PC-9 (cell line): Measurements from ENCODE around the gene OPA1. TPM values are rescaled to one million over a fixed set of nuclear protein-coding genes. Genes with fewer than 3 reads are reported as not detected.

ENCODE experiments used
- BruUV-seq: library from RNA; stranded (reverse); fragments of 400-500 nt; replicated peaks from 2 replicates; lab custom pipeline; 2021; lab: Mats Ljungman, UMichigan
- CTCF ChIA-PET: fragments of 300-600 bp; sonication (Branson Sonifier 250); formaldehyde crosslinking; loops from one replicate; lab custom pipeline; 2022; ENCODE audit warnings: antibody characterized with exemption; lab: Charles Lee
- POLR2A ChIA-PET: fragments of 300-600 bp; sonication (Branson Sonifier 250); formaldehyde crosslinking; loops from one replicate; lab custom pipeline; 2022; ENCODE audit warnings: antibody characterized with exemption; ENCODE audit not compliant: unreplicated experiment; lab: Charles Lee
- DNase-seq, 2 experiments: peaks; one replicate each; pipeline versions ENCODE4 v3.0.0 to v3.0.0-alpha.2; 2015 to 2022; ENCODE audit warnings: mixed read lengths in 1 of 2
- H2AFZ ChIP-seq: fragments of 200-600 bp; sonication (generic); 2 replicates; pipeline ENCODE4 v1.8.1; 2017; ENCODE audit warnings: antibody characterized with exemption
- H3F3A ChIP-seq: fragments of 200-600 bp; sonication (generic); 2 replicates; pipeline ENCODE4 v1.8.1; 2017; ENCODE audit warnings: antibody characterized with exemption, mild to moderate bottlenecking, low read depth; ENCODE audit not compliant: insufficient read depth
- H3K27ac ChIP-seq: fragments of 200-600 bp; sonication (generic); 2 replicates; pipeline ENCODE4 v1.6.1; 2016; ENCODE audit warnings: mixed run types
- H3K27me3 ChIP-seq: fragments of 200-600 bp; sonication (generic); 2 replicates; pipeline ENCODE4 v1.6.1; 2016; ENCODE audit warnings: low read depth, mixed run types; ENCODE audit not compliant: insufficient read depth
- H3K36me3 ChIP-seq: fragments of 200-600 bp; sonication (generic); 2 replicates; pipeline ENCODE4 v1.6.1; 2016; ENCODE audit warnings: low read depth, mixed run types
- H3K4me1 ChIP-seq: fragments of 200-600 bp; sonication (generic); replicated peaks from 2 replicates; pipeline ENCODE4 v1.6.1; 2016; ENCODE audit warnings: mixed run types; ENCODE audit not compliant: insufficient read depth
- H3K4me2 ChIP-seq: fragments of 200-600 bp; sonication (generic); 2 replicates; pipeline ENCODE4 v1.6.1; 2017; ENCODE audit warnings: mixed run types
- H3K4me3 ChIP-seq: fragments of 200-600 bp; sonication (generic); 2 replicates; pipeline ENCODE4 v1.6.1; 2016; ENCODE audit warnings: mixed run types
- H3K79me2 ChIP-seq: fragments of 200-600 bp; sonication (generic); 2 replicates; pipeline ENCODE4 v1.6.1; 2017; ENCODE audit warnings: low read depth, mixed run types
- H3K9me2 ChIP-seq: fragments of 200-600 bp; sonication (generic); 2 replicates; pipeline ENCODE4 v1.8.1; 2017; ENCODE audit warnings: mild to moderate bottlenecking; ENCODE audit not compliant: insufficient read depth
- H3K9me3 ChIP-seq: fragments of 200-600 bp; sonication (generic); 2 replicates; pipeline ENCODE4 v1.8.1; 2016; ENCODE audit warnings: low read depth; ENCODE audit not compliant: insufficient read depth
- H4K20me1 ChIP-seq: fragments of 200-600 bp; sonication (generic); 2 replicates; pipeline ENCODE4 v1.8.1; 2017; ENCODE audit not compliant: insufficient read depth
- EZH2 ChIP-seq: fragments of 200-600 bp; sonication (generic); IDR thresholded peaks from 2 replicates; pipeline ENCODE4 v1.8.0; 2017; ENCODE audit warnings: antibody characterized with exemption, low read depth
- intact Hi-C: fragments of 100-400 bp; cut with micrococcal nuclease; formaldehyde crosslinking; loops from one replicate; pipeline ENCODE4 v1.10.0; 2022; ENCODE audit not compliant: unreplicated experiment
- total RNA-seq: library from RNA; stranded (reverse); gene quantifications from 2 replicates; pipeline ENCODE4 v1.2.3, GENCODE V29; 2021
- TF ChIP-seq, protein P1 (sequence below): fragments of 200-600 bp; sonication (generic); conservative IDR thresholded peaks from 2 replicates; pipeline ENCODE4 v1.6.1; 2017; ENCODE audit warnings: mixed run types, antibody characterized with exemption, mild to moderate bottlenecking, moderate library complexity

Gene OPA1
- total RNA-seq, 1 experiment from 2014 or later: 120 TPM

- intact Hi-C loops: no loop called here
- ChIA-PET POLR2A (no interaction called here), CTCF (interaction anchor here (0.7 kb wide), 1 partner anchor 8 kb away, joined by 3 read pairs; no protein-coding TSS in a partner anchor)
- H3K9me3 ChIP-seq: no peaks in the 10 kb centered on the region
- no TSS peak for BruUV-seq
- no peak for DNase-seq
- no peak overlapping the region for H3K4me2 ChIP-seq
- no peaks in the 10 kb centered on the region for H3K36me3 ChIP-seq
- H3K4me1 ChIP-seq: peaks cover 23% of the 10 kb centered on the region
- H4K20me1 ChIP-seq: 0 out of 2 replicates have a peak, but pooled peaks cover 2% of the 10 kb centered on the region
- no peaks in the 10 kb centered on the region for H3K9me2 ChIP-seq
- H3K79me2 ChIP-seq: peaks cover 11% of the 10 kb centered on the region
- no peaks in the 10 kb centered on the region for H3K27me3 ChIP-seq
- no peak for TF ChIP-seq EZH2
- TF ChIP-seq, protein P1, sequence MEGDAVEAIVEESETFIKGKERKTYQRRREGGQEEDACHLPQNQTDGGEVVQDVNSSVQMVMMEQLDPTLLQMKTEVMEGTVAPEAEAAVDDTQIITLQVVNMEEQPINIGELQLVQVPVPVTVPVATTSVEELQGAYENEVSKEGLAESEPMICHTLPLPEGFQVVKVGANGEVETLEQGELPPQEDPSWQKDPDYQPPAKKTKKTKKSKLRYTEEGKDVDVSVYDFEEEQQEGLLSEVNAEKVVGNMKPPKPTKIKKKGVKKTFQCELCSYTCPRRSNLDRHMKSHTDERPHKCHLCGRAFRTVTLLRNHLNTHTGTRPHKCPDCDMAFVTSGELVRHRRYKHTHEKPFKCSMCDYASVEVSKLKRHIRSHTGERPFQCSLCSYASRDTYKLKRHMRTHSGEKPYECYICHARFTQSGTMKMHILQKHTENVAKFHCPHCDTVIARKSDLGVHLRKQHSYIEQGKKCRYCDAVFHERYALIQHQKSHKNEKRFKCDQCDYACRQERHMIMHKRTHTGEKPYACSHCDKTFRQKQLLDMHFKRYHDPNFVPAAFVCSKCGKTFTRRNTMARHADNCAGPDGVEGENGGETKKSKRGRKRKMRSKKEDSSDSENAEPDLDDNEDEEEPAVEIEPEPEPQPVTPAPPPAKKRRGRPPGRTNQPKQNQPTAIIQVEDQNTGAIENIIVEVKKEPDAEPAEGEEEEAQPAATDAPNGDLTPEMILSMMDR: no peak
- H3K4me3 ChIP-seq: no peak overlapping the region
- H3F3A ChIP-seq: peaks cover 5% of the 10 kb centered on the region; the same call in 1 of the 2 replicates
- H3K27ac ChIP-seq: no peak overlapping the region
- no peak overlapping the region for H2AFZ ChIP-seq
Measured at GRCh38 chr3:193589129-193589528, 3.9 kb upstream of the OPA1 start.

- peaks cover 28% of the 10 kb centered on the region for H3K4me1 ChIP-seq
- H3F3A ChIP-seq: peaks cover 5% of the 10 kb centered on the region; the same call in 1 of the 2 replicates
- no peaks in the 10 kb centered on the region for H3K9me3 ChIP-seq
- no peak for DNase-seq
- CTCF ChIA-PET: interaction anchor here (0.6 to 0.7 kb wide), 3 partner anchors 8 to 77 kb away, joined by 3 to 5 read pairs (median 4); no protein-coding TSS in a partner anchor
- peak overlapping the region; percentile 8; the same call in 1 of the 2 replicates for H2AFZ ChIP-seq
- H3K79me2 ChIP-seq: peaks cover 15% of the 10 kb centered on the region
- no peak for TF ChIP-seq EZH2
- TF ChIP-seq, protein P1: no peak
- H3K4me3 ChIP-seq: no peak overlapping the region
- H3K4me2 ChIP-seq: peak overlapping the region; percentile 21
- H3K9me2 ChIP-seq: no peaks in the 10 kb centered on the region
- H3K27ac ChIP-seq: no peak overlapping the region
- POLR2A ChIA-PET: no interaction called here
- H3K27me3 ChIP-seq: no peaks in the 10 kb centered on the region
- intact Hi-C loops: loop anchor here (5.0 kb wide), 3 partner anchors 543 to 733 kb away; partner anchors contain the start of gene MB21D2
- no peaks in the 10 kb centered on the region for H3K36me3 ChIP-seq
- BruUV-seq: no TSS peak
- H4K20me1 ChIP-seq: peaks cover 7% of the 10 kb centered on the region; the same call in 1 of the 2 replicates
Measured at GRCh38 chr3:193589616-193590015, 3.4 kb upstream of the OPA1 start.

DNA sequence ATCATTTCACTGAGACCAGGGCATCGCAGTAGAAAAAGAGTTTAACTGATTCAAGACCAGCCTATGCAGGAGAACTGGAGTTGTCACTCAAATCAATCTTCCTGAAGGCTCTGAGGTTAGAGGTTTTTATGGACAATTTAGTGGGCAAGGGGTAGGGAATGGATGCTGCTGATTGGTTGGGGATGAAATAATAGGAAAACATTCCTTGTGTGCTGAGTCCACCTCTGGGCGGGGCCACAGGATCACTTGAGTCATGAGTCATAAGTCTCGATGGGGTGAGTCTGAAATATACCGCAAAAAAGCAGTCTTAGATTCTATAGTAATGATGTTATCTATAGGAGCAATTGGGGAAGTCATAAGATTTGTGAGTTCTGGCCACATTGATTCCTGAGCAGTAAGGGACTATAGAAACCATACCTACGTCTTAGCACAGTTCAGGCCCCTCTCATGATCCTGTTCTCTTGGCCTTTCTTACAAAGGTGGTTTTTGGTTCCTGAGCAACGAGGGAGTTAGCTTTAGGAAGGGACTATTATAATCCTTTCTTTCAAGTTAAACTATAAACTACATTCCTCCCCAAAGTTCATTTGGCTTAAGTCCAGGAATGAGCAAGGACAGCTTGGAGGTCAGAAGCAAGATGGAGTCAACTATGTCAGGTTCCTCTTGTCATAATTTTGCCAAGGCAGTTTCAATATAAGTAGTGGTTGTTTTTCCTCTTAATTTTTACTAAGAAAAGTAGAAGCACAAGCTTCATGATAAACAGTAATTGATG, 2.7 kb upstream of the OPA1 start:
- H3F3A ChIP-seq: peaks cover 5% of the 10 kb centered on the region; the same call in 1 of the 2 replicates
- H3K4me2 ChIP-seq: peak overlapping the region; percentile 21
- H3K9me2 ChIP-seq: no peaks in the 10 kb centered on the region
- no TSS peak for BruUV-seq
- intact Hi-C loops: loop anchor here (5.0 kb wide), 3 partner anchors 542 to 732 kb away; partner anchors contain the start of gene MB21D2
- DNase-seq: peak; percentile 71 to 84
- ChIA-PET CTCF (interaction anchor here (0.6 kb wide), 2 partner anchors 10 to 77 kb away, joined by 4 to 5 read pairs; no protein-coding TSS in a partner anchor), POLR2A (no interaction called here)
- H3K79me2 ChIP-seq: peaks cover 22% of the 10 kb centered on the region
- H2AFZ ChIP-seq: peak overlapping the region; percentile 8
- H3K27me3 ChIP-seq: no peaks in the 10 kb centered on the region
- peaks cover 35% of the 10 kb centered on the region for H3K4me1 ChIP-seq
- peaks cover 13% of the 10 kb centered on the region; the same call in 1 of the 2 replicates for H4K20me1 ChIP-seq
- H3K9me3 ChIP-seq: no peaks in the 10 kb centered on the region
- H3K27ac ChIP-seq: peak overlapping the region; percentile 16; the same call in 1 of the 2 replicates
- H3K36me3 ChIP-seq: no peaks in the 10 kb centered on the region
- TF ChIP-seq EZH2: no peak
- TF ChIP-seq, protein P1: no peak
- no peak overlapping the region for H3K4me3 ChIP-seq
